ENCODE measurements around the gene FNDC1. TPM values are rescaled to one million over a fixed set of nuclear protein-coding genes. Genes with fewer than 3 reads are reported as not detected.

Gene FNDC1
- polyA plus RNA-seq, 1 experiment, result 0.01 TPM

- no peak for TF ChIP-seq CTCF (IDR thresholded peaks at IDR 0.05; ENCODE audit: low read depth, low read length)
- no peak for DNase-seq (ENCODE audit: low read depth, low spot score)
- H3K4me3 ChIP-seq (ENCODE audit: low read depth, low read length), result no peak overlapping the region
- H3K9me3 ChIP-seq (ENCODE audit: control insufficient read depth, insufficient read depth, low read length), result no peaks in the 10 kb centered on the region
- no peak overlapping the region for H3K27ac ChIP-seq (ENCODE audit: low read depth, low read length)
- H3K27me3 ChIP-seq (ENCODE audit: control insufficient read depth, insufficient read depth, low read length), result no peaks in the 10 kb centered on the region
- ChIA-PET CTCF (no interaction called here), POLR2A (no interaction called here)
Observed at GRCh38 chr6:159204605-159205004, 35.4 kb downstream of the FNDC1 start.

GRCh38 chr6:159212028-159212427, 42.8 kb downstream of the FNDC1 start:
- H3K27me3 ChIP-seq (ENCODE audit: control insufficient read depth, insufficient read depth, low read length), result no peaks in the 10 kb centered on the region
- no peak overlapping the region for H3K4me3 ChIP-seq (ENCODE audit: low read depth, low read length)
- TF ChIP-seq CTCF (IDR thresholded peaks at IDR 0.05; ENCODE audit: low read depth, low read length), result no peak
- CTCF ChIA-PET, result no interaction called here
- H3K27ac ChIP-seq (ENCODE audit: low read depth, low read length), result no peak overlapping the region
- POLR2A ChIA-PET, result no interaction called here
- no peaks in the 10 kb centered on the region for H3K9me3 ChIP-seq (ENCODE audit: control insufficient read depth, insufficient read depth, low read length)
- no peak for DNase-seq (ENCODE audit: low read depth, low spot score)

- POLR2A ChIA-PET, result no interaction called here
- no peaks in the 10 kb centered on the region for H3K27me3 ChIP-seq (ENCODE audit: control insufficient read depth, insufficient read depth, low read length)
- no peak for DNase-seq (ENCODE audit: low read depth, low spot score)
- no peak for TF ChIP-seq CTCF (IDR thresholded peaks at IDR 0.05; ENCODE audit: low read depth, low read length)
- H3K9me3 ChIP-seq (ENCODE audit: control insufficient read depth, insufficient read depth, low read length), result no peaks in the 10 kb centered on the region
- no peak overlapping the region for H3K4me3 ChIP-seq (ENCODE audit: low read depth, low read length)
- CTCF ChIA-PET, result no interaction called here
- no peak overlapping the region for H3K27ac ChIP-seq (ENCODE audit: low read depth, low read length)
Observed at GRCh38 chr6:159212525-159213280, 43.5 kb downstream of the FNDC1 start.

- no peak for TF ChIP-seq CTCF (IDR thresholded peaks at IDR 0.05; ENCODE audit: low read depth, low read length)
- no peaks in the 10 kb centered on the region for H3K9me3 ChIP-seq (ENCODE audit: control insufficient read depth, insufficient read depth, low read length)
- POLR2A ChIA-PET, result no interaction called here
- no peak overlapping the region for H3K27ac ChIP-seq (ENCODE audit: low read depth, low read length)
- H3K27me3 ChIP-seq (ENCODE audit: control insufficient read depth, insufficient read depth, low read length), result no peaks in the 10 kb centered on the region
- no peak for DNase-seq (ENCODE audit: low read depth, low spot score)
- no peak overlapping the region for H3K4me3 ChIP-seq (ENCODE audit: low read depth, low read length)
- CTCF ChIA-PET, result interaction anchor here (0.5 to 0.7 kb wide), 3 partner anchors 53 to 441 kb away, joined by 3 to 5 read pairs (median 3); no protein-coding TSS in a partner anchor
Observed at GRCh38 chr6:159213405-159213804, 44.2 kb downstream of the FNDC1 start.

- ChIA-PET POLR2A (no interaction called here), CTCF (interaction anchor here (0.5 to 0.7 kb wide), 3 partner anchors 52 to 440 kb away, joined by 3 to 5 read pairs (median 3); no protein-coding TSS in a partner anchor)
- Histone ChIP-seq H3K27ac (ENCODE audit: low read depth, low read length) (no peak overlapping the region), H3K9me3 (ENCODE audit: control insufficient read depth, insufficient read depth, low read length) (no peaks in the 10 kb centered on the region), H3K4me3 (ENCODE audit: low read depth, low read length) (no peak overlapping the region), H3K27me3 (ENCODE audit: control insufficient read depth, insufficient read depth, low read length) (no peaks in the 10 kb centered on the region)
- no peak for DNase-seq (ENCODE audit: low read depth, low spot score)
- no peak for TF ChIP-seq CTCF (IDR thresholded peaks at IDR 0.05; ENCODE audit: low read depth, low read length)
Observed at GRCh38 chr6:159214281-159214680, 45.1 kb downstream of the FNDC1 start.

Data from AG04450 (cell line).